H1 (cell line): ENCODE results near the gene ALOX5AP. TPM values are rescaled to one million over a fixed set of nuclear protein-coding genes. Genes with fewer than 3 reads are reported as not detected.

Experiments used
- polyA plus RNA-seq, 7 experiments: library from polyadenylated mRNA; depleted of rRNA in 3 of 7; stranded (reverse) in 5 of 7; unstranded in 2 of 7; fragments of >200 nt in 5 of 7; fragments of 200-250 nt in 2 of 7; gene quantifications; 1 replicate in 5 of 7; 2 replicates in 1 of 7; 4 replicates in 1 of 7; pipeline versions ENCODE4 v1.2.1 to v1.2.3, GENCODE V29; 2011 to 2013; ENCODE audit warnings: missing spikeins in 2 of 7, mixed read lengths in 2 of 7
- total RNA-seq: library from RNA; stranded (reverse); fragmentation: NEBNext Ultra II Directional; extraction: Animal tissue kit (Norgen Biotek cat#: 25700); gene quantifications from 2 replicates; pipeline ENCODE4 v1.2.1, GENCODE V29; 2021
- TF ChIP-seq, protein P1 (sequence below): fragments of 300-600 bp; sonication (generic); IDR thresholded peaks from 2 replicates; pipeline ENCODE4 v1.7.1; 2012; ENCODE audit warnings: low read length, moderate library complexity, mild to moderate bottlenecking, inconsistent platforms; ENCODE audit not compliant: insufficient replicate concordance

ALOX5AP gene
- total and polyA plus RNA-seq, 2 of the 8 experiments (the other 6 are each of a cell fraction or from before 2014, with no cell fraction given): not detected

GRCh38 chr13:30748717-30749116 lies 13.4 kb downstream of the ALOX5AP start (continued):
- TF ChIP-seq, protein P1, sequence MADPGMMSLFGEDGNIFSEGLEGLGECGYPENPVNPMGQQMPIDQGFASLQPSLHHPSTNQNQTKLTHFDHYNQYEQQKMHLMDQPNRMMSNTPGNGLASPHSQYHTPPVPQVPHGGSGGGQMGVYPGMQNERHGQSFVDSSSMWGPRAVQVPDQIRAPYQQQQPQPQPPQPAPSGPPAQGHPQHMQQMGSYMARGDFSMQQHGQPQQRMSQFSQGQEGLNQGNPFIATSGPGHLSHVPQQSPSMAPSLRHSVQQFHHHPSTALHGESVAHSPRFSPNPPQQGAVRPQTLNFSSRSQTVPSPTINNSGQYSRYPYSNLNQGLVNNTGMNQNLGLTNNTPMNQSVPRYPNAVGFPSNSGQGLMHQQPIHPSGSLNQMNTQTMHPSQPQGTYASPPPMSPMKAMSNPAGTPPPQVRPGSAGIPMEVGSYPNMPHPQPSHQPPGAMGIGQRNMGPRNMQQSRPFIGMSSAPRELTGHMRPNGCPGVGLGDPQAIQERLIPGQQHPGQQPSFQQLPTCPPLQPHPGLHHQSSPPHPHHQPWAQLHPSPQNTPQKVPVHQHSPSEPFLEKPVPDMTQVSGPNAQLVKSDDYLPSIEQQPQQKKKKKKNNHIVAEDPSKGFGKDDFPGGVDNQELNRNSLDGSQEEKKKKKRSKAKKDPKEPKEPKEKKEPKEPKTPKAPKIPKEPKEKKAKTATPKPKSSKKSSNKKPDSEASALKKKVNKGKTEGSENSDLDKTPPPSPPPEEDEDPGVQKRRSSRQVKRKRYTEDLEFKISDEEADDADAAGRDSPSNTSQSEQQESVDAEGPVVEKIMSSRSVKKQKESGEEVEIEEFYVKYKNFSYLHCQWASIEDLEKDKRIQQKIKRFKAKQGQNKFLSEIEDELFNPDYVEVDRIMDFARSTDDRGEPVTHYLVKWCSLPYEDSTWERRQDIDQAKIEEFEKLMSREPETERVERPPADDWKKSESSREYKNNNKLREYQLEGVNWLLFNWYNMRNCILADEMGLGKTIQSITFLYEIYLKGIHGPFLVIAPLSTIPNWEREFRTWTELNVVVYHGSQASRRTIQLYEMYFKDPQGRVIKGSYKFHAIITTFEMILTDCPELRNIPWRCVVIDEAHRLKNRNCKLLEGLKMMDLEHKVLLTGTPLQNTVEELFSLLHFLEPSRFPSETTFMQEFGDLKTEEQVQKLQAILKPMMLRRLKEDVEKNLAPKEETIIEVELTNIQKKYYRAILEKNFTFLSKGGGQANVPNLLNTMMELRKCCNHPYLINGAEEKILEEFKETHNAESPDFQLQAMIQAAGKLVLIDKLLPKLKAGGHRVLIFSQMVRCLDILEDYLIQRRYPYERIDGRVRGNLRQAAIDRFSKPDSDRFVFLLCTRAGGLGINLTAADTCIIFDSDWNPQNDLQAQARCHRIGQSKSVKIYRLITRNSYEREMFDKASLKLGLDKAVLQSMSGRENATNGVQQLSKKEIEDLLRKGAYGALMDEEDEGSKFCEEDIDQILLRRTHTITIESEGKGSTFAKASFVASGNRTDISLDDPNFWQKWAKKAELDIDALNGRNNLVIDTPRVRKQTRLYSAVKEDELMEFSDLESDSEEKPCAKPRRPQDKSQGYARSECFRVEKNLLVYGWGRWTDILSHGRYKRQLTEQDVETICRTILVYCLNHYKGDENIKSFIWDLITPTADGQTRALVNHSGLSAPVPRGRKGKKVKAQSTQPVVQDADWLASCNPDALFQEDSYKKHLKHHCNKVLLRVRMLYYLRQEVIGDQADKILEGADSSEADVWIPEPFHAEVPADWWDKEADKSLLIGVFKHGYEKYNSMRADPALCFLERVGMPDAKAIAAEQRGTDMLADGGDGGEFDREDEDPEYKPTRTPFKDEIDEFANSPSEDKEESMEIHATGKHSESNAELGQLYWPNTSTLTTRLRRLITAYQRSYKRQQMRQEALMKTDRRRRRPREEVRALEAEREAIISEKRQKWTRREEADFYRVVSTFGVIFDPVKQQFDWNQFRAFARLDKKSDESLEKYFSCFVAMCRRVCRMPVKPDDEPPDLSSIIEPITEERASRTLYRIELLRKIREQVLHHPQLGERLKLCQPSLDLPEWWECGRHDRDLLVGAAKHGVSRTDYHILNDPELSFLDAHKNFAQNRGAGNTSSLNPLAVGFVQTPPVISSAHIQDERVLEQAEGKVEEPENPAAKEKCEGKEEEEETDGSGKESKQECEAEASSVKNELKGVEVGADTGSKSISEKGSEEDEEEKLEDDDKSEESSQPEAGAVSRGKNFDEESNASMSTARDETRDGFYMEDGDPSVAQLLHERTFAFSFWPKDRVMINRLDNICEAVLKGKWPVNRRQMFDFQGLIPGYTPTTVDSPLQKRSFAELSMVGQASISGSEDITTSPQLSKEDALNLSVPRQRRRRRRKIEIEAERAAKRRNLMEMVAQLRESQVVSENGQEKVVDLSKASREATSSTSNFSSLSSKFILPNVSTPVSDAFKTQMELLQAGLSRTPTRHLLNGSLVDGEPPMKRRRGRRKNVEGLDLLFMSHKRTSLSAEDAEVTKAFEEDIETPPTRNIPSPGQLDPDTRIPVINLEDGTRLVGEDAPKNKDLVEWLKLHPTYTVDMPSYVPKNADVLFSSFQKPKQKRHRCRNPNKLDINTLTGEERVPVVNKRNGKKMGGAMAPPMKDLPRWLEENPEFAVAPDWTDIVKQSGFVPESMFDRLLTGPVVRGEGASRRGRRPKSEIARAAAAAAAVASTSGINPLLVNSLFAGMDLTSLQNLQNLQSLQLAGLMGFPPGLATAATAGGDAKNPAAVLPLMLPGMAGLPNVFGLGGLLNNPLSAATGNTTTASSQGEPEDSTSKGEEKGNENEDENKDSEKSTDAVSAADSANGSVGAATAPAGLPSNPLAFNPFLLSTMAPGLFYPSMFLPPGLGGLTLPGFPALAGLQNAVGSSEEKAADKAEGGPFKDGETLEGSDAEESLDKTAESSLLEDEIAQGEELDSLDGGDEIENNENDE: no peak
